Measurements from ENCODE around the gene FGFR4. TPM values are rescaled to one million over a fixed set of nuclear protein-coding genes. Genes with fewer than 3 reads are reported as not detected.

FGFR4 gene
- total and polyA plus RNA-seq, 2 of the 8 experiments (the other 6 are each of a cell fraction or from before 2014, with no cell fraction given), result 61.4 to 88.4 TPM

DNA sequence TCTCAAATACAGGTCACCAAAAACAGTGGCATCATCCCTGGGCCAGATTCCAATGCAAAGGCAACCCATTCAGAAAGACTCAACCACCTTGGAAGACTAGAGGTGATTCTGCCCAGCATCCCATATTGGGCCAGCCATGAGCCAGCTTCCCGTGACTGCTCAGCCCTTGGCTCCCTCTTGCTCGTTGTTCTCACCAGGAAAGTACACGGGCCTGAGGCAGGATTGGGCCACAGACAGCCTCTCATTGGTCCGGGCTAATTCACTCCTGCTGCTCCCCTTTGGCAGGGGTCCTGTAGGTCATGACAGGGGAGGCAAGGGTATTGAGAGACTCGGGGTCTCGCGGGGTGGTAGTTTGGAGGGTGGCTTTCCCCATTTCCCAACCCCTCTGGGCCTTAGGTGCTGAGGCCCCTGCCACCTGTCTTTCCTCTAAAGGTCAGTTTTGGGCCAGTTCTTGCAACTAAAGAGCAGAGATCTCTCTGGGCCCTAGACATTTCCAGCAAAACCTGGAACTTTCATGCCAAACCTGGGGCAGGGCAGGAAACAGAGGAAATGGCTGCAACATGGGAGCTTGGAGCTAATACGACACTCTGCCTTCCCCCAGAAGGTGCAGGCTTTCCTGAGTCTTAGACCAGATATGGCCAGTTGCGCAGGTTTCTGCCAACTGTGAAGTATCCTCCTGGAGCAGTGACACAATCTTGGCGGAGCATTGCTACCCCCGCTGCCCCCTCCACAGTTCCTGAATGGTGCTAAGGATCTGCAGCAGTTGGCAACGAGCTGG, 22.0 kb upstream of the FGFR4 start (continued):
- TF ChIP-seq, protein P1, sequence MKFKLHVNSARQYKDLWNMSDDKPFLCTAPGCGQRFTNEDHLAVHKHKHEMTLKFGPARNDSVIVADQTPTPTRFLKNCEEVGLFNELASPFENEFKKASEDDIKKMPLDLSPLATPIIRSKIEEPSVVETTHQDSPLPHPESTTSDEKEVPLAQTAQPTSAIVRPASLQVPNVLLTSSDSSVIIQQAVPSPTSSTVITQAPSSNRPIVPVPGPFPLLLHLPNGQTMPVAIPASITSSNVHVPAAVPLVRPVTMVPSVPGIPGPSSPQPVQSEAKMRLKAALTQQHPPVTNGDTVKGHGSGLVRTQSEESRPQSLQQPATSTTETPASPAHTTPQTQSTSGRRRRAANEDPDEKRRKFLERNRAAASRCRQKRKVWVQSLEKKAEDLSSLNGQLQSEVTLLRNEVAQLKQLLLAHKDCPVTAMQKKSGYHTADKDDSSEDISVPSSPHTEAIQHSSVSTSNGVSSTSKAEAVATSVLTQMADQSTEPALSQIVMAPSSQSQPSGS (IDR thresholded peaks at IDR 0.05; ENCODE audit: low read length), result no peak
- no peak for TF ChIP-seq KDM1A (IDR thresholded peaks at IDR 0.05; ENCODE audit: borderline replicate concordance, low read length)
- TF ChIP-seq, protein P2, sequence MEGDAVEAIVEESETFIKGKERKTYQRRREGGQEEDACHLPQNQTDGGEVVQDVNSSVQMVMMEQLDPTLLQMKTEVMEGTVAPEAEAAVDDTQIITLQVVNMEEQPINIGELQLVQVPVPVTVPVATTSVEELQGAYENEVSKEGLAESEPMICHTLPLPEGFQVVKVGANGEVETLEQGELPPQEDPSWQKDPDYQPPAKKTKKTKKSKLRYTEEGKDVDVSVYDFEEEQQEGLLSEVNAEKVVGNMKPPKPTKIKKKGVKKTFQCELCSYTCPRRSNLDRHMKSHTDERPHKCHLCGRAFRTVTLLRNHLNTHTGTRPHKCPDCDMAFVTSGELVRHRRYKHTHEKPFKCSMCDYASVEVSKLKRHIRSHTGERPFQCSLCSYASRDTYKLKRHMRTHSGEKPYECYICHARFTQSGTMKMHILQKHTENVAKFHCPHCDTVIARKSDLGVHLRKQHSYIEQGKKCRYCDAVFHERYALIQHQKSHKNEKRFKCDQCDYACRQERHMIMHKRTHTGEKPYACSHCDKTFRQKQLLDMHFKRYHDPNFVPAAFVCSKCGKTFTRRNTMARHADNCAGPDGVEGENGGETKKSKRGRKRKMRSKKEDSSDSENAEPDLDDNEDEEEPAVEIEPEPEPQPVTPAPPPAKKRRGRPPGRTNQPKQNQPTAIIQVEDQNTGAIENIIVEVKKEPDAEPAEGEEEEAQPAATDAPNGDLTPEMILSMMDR (IDR thresholded peaks at IDR 0.05; ENCODE audit: control extremely low read depth in 1 of 3, insufficient read depth in 1 of 3, low read depth in 1 of 3, low read length in 3 of 3), result no peak
